Tibial nerve (tissue), 4 donors: Measurements from ENCODE around the gene RAB3IL1.

ENCODE experiments used
- EP300 ChIP-seq, 2 donors: sonication (generic); formaldehyde crosslinking; IDR thresholded peaks; one replicate each; pipeline ENCODE4 v1.6.1; 2017; ENCODE audit warnings: antibody characterized with exemption in 2 of 2, mild to moderate bottlenecking in 1 of 2
- POLR2A ChIP-seq, 2 donors: fragments of 450-650 bp; IDR thresholded peaks; one replicate each; pipeline ENCODE4 v1.6.1; 2017; ENCODE audit warnings: antibody characterized with exemption in 2 of 2, mild to moderate bottlenecking in 2 of 2, moderate library complexity in 2 of 2
- TF ChIP-seq, protein P1 (sequence below), 5 experiments: fragments of 200-600 bp in 3 of 5; fragments of 450-650 bp in 2 of 5; sonication (generic) in 3 of 5; IDR thresholded peaks; one replicate each; pipeline ENCODE4 v1.5.1; 2016 to 2019; ENCODE audit warnings: antibody characterized with exemption in 5 of 5, mild to moderate bottlenecking in 3 of 5, moderate library complexity in 2 of 5

DNA sequence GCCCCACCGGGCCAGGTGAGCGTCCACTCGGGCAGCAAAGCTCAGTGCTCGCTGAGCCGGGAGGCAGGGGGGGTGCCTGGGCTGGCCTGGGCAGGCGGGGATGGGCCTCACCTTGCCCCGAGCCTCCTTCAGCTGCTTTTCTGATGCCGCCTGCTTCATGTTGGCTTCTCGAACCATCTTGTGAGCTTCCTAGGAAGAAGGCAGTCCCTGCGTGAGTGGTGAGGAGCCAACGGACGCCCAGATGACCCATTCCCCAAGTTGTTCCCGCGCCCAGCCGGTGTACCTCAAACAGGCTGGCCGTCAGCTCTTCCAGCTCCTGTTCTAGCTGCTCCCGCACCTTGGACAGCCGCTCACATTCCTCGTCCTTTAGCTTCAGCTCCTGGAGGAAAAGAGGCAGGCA is 10.1 kb downstream of the RAB3IL1 start:
- TF ChIP-seq, protein P1, sequence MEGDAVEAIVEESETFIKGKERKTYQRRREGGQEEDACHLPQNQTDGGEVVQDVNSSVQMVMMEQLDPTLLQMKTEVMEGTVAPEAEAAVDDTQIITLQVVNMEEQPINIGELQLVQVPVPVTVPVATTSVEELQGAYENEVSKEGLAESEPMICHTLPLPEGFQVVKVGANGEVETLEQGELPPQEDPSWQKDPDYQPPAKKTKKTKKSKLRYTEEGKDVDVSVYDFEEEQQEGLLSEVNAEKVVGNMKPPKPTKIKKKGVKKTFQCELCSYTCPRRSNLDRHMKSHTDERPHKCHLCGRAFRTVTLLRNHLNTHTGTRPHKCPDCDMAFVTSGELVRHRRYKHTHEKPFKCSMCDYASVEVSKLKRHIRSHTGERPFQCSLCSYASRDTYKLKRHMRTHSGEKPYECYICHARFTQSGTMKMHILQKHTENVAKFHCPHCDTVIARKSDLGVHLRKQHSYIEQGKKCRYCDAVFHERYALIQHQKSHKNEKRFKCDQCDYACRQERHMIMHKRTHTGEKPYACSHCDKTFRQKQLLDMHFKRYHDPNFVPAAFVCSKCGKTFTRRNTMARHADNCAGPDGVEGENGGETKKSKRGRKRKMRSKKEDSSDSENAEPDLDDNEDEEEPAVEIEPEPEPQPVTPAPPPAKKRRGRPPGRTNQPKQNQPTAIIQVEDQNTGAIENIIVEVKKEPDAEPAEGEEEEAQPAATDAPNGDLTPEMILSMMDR (IDR thresholded peaks at IDR 0.05) = no peak
- no peak for TF ChIP-seq POLR2A (IDR thresholded peaks at IDR 0.05)
- TF ChIP-seq EP300 (IDR thresholded peaks at IDR 0.05) = no peak
